ENCODE data around the gene PABPN1L.

PABPN1L gene, protein sequence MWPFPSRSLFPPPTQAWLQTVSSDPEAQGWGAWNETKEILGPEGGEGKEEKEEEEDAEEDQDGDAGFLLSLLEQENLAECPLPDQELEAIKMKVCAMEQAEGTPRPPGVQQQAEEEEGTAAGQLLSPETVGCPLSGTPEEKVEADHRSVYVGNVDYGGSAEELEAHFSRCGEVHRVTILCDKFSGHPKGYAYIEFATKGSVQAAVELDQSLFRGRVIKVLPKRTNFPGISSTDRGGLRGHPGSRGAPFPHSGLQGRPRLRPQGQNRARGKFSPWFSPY

DNA sequence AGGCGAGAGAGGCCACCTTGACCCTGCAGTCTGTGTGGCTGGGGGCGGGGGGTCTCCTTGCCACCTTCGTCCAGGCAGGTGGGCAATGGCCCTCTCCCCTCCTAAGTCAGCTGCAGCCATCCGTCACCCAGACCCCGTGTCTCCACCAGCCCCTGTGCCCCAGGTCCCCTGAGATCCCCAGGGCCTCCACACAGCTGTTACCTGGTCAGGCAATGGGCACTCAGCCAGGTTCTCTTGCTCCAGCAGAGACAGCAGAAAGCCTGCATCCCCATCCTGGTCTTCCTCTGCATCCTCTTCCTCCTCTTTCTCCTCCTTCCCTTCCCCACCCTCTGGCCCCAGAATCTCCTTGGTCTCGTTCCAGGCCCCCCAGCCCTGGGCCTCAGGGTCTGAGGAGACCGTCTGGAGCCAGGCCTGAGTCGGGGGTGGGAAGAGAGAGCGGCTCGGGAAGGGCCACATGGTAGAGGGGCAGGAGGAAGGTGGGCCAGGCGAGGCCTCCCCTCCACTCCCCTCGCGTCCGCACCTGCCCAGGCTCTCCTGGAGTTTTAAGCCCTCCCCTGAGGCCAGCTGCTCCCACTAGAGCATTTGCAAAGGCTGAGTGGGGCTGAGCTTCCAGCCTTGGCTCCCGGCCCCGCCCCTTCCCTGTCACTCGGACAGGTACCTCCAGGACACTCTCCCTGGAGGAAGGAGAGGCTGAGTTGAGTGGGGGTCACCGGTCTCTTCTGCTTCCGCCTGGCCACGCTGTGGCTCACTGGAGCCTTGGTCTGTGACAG lies at the start of gene PABPN1L:
Gene PABPN1L, minus strand, starts transcription at position 510 of the 770 bp plus-strand sequence. Its CDS starts 54 bp downstream, at position 456.
- Histone ChIP-seq H2AFZ (ENCODE audit: low read depth) (no peak within 1 kb of the TSS), H3K27ac (no peak within 1 kb of the TSS), H3K79me2 (ENCODE audit: insufficient read depth, low read depth) (no peaks in the 10 kb centered on the region), H4K20me1 (ENCODE audit: insufficient read depth) (no peaks in the 10 kb centered on the region), H3K4me1 (ENCODE audit: low read depth, poor library complexity, severe bottlenecking) (no peaks in the 10 kb centered on the region), H3K36me3 (ENCODE audit: insufficient read depth) (no peaks in the 10 kb centered on the region), H3K27me3 (ENCODE audit: insufficient read depth, low read depth) (peaks cover 62% of the 10 kb centered on the region), H3K4me2 (no peak within 1 kb of the TSS), H3K4me3 (IDR thresholded peaks at IDR 0.05; ENCODE audit: insufficient read depth, low read depth, low read length) (no peak within 1 kb of the TSS), H3K9ac (no peak within 1 kb of the TSS)
- TF ChIP-seq, protein P1, sequence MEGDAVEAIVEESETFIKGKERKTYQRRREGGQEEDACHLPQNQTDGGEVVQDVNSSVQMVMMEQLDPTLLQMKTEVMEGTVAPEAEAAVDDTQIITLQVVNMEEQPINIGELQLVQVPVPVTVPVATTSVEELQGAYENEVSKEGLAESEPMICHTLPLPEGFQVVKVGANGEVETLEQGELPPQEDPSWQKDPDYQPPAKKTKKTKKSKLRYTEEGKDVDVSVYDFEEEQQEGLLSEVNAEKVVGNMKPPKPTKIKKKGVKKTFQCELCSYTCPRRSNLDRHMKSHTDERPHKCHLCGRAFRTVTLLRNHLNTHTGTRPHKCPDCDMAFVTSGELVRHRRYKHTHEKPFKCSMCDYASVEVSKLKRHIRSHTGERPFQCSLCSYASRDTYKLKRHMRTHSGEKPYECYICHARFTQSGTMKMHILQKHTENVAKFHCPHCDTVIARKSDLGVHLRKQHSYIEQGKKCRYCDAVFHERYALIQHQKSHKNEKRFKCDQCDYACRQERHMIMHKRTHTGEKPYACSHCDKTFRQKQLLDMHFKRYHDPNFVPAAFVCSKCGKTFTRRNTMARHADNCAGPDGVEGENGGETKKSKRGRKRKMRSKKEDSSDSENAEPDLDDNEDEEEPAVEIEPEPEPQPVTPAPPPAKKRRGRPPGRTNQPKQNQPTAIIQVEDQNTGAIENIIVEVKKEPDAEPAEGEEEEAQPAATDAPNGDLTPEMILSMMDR (conservative IDR thresholded peaks at IDR 0.05; ENCODE audit: low read depth, low read length): no peak

DNA sequence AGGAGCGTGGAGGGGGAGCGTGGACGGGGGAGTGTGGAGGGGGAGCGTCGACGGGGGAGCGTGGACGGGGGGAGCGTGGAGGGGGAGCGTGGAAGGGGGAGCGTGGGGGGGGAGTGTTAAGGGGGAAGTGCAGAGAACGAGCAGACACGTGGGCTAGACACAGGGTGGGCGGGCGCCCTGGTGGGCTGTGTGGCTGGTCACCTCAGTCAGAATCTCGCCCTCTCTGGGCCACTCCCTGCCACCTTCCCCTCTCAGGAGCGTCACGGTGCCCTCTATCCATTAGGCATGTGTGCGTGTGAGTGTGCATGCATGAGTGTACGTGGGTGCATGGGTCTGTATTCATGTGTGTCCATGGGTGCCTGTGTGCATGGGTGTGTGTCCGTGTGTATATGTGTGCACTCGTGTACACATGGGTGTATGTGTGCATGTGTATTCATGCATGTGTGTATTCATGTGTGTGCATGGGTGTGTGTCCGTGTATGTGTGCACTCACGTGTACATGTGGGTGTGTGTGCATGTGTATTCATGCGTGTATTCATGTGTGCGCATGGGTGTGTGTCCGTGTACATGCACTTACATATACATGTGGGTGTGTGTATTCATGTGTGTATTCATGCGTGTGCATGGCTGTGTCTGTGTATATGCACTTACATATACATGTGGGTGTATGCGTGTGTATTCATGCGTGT lies 49.3 kb upstream of the PABPN1L start:
- TF ChIP-seq, protein P1 (conservative IDR thresholded peaks at IDR 0.05; ENCODE audit: low read depth, low read length): no peak
- H2AFZ ChIP-seq (ENCODE audit: low read depth): no peak overlapping the region
- H3K4me3 ChIP-seq (IDR thresholded peaks at IDR 0.05; ENCODE audit: insufficient read depth, low read depth, low read length): no peak overlapping the region
- peaks cover 65% of the 10 kb centered on the region for H3K27me3 ChIP-seq (ENCODE audit: insufficient read depth, low read depth)
- H3K9ac ChIP-seq: no peak overlapping the region
- H3K79me2 ChIP-seq (ENCODE audit: insufficient read depth, low read depth): no peaks in the 10 kb centered on the region
- H3K4me2 ChIP-seq: no peak overlapping the region
- H3K27ac ChIP-seq: no peak overlapping the region
- no peaks in the 10 kb centered on the region for H3K36me3 ChIP-seq (ENCODE audit: insufficient read depth)
- H4K20me1 ChIP-seq (ENCODE audit: insufficient read depth): no peaks in the 10 kb centered on the region
- H3K4me1 ChIP-seq (ENCODE audit: low read depth, poor library complexity, severe bottlenecking): no peaks in the 10 kb centered on the region

DNA sequence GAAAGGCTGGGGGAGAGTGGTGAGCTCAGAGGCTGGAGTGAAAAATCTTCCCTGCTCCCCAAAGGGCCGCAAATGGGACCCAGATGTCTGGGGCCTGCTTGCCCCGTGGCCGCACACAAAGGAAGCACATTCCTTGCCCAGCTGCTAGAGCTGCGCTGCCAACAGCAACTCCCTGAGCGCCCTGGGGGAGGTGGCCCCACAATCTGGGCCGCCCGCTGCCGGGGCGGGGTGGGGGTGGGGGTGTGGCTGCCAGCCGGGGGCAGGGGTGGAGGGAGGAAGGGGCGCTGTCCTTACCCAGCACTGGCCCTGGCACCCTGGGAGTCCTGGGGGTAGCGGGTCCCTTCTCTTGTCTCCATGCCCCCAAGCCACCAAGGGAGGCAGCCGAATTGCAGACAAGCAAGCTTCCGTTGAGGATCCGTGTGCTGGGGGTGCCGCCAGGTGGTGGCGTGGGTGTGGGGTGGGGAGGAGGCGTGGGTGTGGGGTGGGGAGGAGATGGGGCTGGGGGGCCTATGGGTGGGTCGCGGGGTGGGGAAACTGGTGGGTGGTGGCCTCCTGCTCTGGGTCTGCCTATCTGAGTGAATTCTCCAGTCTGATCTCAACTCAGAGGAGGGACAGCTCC lies 48.4 kb upstream of the PABPN1L start:
- H3K4me3 ChIP-seq (IDR thresholded peaks at IDR 0.05; ENCODE audit: insufficient read depth, low read depth, low read length): no peak overlapping the region
- H3K27ac ChIP-seq: no peak overlapping the region
- H3K36me3 ChIP-seq (ENCODE audit: insufficient read depth): no peaks in the 10 kb centered on the region

DNA sequence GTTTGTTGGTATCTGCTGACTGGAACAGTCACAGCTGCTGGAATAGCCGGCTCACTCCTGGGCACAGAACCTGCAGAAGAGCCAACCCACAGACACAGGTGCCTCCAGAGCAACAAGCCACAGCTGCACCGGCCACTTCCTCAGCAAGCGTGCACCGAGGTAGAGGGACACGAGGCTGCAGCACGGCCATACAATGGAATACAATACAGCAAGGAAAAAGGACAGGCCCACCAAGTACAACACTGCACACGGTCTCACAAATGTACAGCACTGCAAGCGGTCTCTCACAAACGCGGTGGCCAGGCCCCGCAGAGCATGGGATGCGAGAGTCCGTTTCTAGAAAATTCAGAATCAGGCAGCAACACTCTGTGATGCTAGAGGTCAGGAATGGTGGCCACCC lies 47.4 kb upstream of the PABPN1L start:
- Histone ChIP-seq H3K4me1 (ENCODE audit: low read depth, poor library complexity, severe bottlenecking) (no peaks in the 10 kb centered on the region), H3K4me2 (no peak overlapping the region), H2AFZ (ENCODE audit: low read depth) (no peak overlapping the region), H3K27me3 (ENCODE audit: insufficient read depth, low read depth) (peaks cover 63% of the 10 kb centered on the region), H3K36me3 (ENCODE audit: insufficient read depth) (no peaks in the 10 kb centered on the region), H4K20me1 (ENCODE audit: insufficient read depth) (no peaks in the 10 kb centered on the region), H3K4me3 (IDR thresholded peaks at IDR 0.05; ENCODE audit: insufficient read depth, low read depth, low read length) (no peak overlapping the region), H3K27ac (no peak overlapping the region), H3K79me2 (ENCODE audit: insufficient read depth, low read depth) (no peaks in the 10 kb centered on the region), H3K9ac (no peak overlapping the region)
- TF ChIP-seq, protein P1 (conservative IDR thresholded peaks at IDR 0.05; ENCODE audit: low read depth, low read length): no peak

More for the DNA sequence above, 48.4 kb upstream of the PABPN1L start:
- Histone ChIP-seq H3K4me1 (ENCODE audit: low read depth, poor library complexity, severe bottlenecking) (no peaks in the 10 kb centered on the region), H3K4me2 (no peak overlapping the region), H2AFZ (ENCODE audit: low read depth) (no peak overlapping the region), H3K9ac (no peak overlapping the region), H3K79me2 (ENCODE audit: insufficient read depth, low read depth) (no peaks in the 10 kb centered on the region), H4K20me1 (ENCODE audit: insufficient read depth) (no peaks in the 10 kb centered on the region), H3K27me3 (ENCODE audit: insufficient read depth, low read depth) (peaks cover 63% of the 10 kb centered on the region)
- TF ChIP-seq, protein P1 (conservative IDR thresholded peaks at IDR 0.05; ENCODE audit: low read depth, low read length): no peak

Data from KMS-11 (cell line).